ENCODE data around the gene MYL4.

- no peak for TF ChIP-seq POLR2A (IDR thresholded peaks at IDR 0.05; ENCODE audit: low read depth)
- TF ChIP-seq, protein P1, sequence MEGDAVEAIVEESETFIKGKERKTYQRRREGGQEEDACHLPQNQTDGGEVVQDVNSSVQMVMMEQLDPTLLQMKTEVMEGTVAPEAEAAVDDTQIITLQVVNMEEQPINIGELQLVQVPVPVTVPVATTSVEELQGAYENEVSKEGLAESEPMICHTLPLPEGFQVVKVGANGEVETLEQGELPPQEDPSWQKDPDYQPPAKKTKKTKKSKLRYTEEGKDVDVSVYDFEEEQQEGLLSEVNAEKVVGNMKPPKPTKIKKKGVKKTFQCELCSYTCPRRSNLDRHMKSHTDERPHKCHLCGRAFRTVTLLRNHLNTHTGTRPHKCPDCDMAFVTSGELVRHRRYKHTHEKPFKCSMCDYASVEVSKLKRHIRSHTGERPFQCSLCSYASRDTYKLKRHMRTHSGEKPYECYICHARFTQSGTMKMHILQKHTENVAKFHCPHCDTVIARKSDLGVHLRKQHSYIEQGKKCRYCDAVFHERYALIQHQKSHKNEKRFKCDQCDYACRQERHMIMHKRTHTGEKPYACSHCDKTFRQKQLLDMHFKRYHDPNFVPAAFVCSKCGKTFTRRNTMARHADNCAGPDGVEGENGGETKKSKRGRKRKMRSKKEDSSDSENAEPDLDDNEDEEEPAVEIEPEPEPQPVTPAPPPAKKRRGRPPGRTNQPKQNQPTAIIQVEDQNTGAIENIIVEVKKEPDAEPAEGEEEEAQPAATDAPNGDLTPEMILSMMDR (IDR thresholded peaks at IDR 0.05), result no peak
Measured at GRCh38 chr17:47210105-47210504, 957 bp downstream of the MYL4 start.
